Mesothelial cell of epicardium (in vitro differentiated cells): ENCODE results near the gene RAC3. TPM values are rescaled to one million over a fixed set of nuclear protein-coding genes. Genes with fewer than 3 reads are reported as not detected.

Experiments
- DNase-seq, 2 experiments: peaks; one replicate each; pipeline ENCODE4 v3.0.0; 2021; ENCODE audit warnings: low spot score in 2 of 2; ENCODE audit not compliant: unreplicated experiment in 2 of 2
- H3K27ac Mint-ChIP-seq: 2 replicates; pipeline ENCODE4 v1.8.0; 2021; ENCODE audit warnings: mixed read lengths
- H3K27me3 Mint-ChIP-seq: 2 replicates; pipeline ENCODE4 v1.8.0; 2021; ENCODE audit warnings: low read depth, mixed read lengths
- H3K36me3 Mint-ChIP-seq: 2 replicates; pipeline ENCODE4 v1.8.0; 2021; ENCODE audit warnings: mixed read lengths
- H3K4me1 Mint-ChIP-seq: 2 replicates; pipeline ENCODE4 v1.8.0; 2021; ENCODE audit warnings: mixed read lengths
- H3K4me3 Mint-ChIP-seq: 2 replicates; pipeline ENCODE4 v1.8.0; 2021; ENCODE audit warnings: mild to moderate bottlenecking, moderate library complexity, mixed read lengths
- H3K9me3 Mint-ChIP-seq: 2 replicates; pipeline ENCODE4 v1.8.0; 2021; ENCODE audit warnings: mixed read lengths
- CTCF ChIP-seq: fragments of 200-600 bp; sonication (generic); IDR thresholded peaks from one replicate; pipeline ENCODE4 v1.5.0; 2021; ENCODE audit warnings: antibody characterized with exemption; ENCODE audit not compliant: unreplicated experiment
- total RNA-seq: library from RNA; stranded (reverse); gene quantifications from 3 replicates; pipeline ENCODE4 v1.2.1, GENCODE V29; 2021

RAC3 gene
- total RNA-seq, 1 donor from 2014 or later = 34.6 TPM

- Mint-ChIP-seq H3K4me1 (peaks cover 6% of the 10 kb centered on the region), H3K36me3 (peaks cover 5% of the 10 kb centered on the region), H3K9me3 (no peaks in the 10 kb centered on the region), H3K4me3 (no peak overlapping the region), H3K27ac (no peak overlapping the region), H3K27me3 (no peaks in the 10 kb centered on the region)
- no peak for DNase-seq
- TF ChIP-seq CTCF = no peak
Measured at GRCh38 chr17:82056729-82057621, 25.5 kb downstream of the RAC3 start.

DNA sequence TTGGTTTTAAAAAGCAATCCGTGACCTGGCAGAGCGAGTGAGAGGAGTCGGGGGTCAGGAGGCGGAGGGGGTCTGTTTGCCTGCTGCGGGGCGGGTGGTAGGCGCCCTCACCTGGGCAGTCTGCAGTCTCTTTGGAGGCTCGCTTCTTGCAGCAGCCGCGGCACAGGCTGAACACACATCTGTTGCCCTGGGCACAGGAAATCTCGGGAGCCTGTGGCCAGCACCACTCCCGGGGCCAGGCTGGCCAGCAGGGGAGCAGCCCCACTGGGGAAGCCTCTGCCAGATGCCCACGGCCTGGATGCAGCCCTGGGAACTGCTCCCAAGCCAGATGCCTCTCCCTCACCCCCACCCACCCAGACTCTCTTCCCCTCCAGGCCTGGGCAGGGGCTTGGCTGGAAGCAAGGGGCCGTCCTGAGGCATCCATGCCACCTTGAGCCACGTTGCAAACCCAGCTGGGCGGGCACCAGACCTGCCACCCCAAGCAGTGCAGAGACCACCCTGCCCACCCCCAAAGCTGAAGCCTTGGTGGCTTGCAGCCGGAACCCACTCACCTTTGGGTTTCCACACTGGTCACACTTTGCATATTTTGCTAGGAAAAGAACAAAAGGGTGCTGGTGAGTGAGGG is 26.9 kb downstream of the RAC3 start:
- DNase-seq = no peak
- no peak overlapping the region for H3K4me3 Mint-ChIP-seq
- H3K27ac Mint-ChIP-seq = no peak overlapping the region

GRCh38 chr17:82058855-82059249 is 27.4 kb downstream of the RAC3 start:
- Mint-ChIP-seq H3K27me3 (no peaks in the 10 kb centered on the region), H3K4me1 (no peaks in the 10 kb centered on the region)

More for the DNA sequence above, 26.9 kb downstream of the RAC3 start:
- Mint-ChIP-seq H3K36me3 (peaks cover 5% of the 10 kb centered on the region), H3K4me1 (peaks cover 2% of the 10 kb centered on the region), H3K9me3 (no peaks in the 10 kb centered on the region), H3K27me3 (no peaks in the 10 kb centered on the region)
- TF ChIP-seq CTCF = no peak

DNA sequence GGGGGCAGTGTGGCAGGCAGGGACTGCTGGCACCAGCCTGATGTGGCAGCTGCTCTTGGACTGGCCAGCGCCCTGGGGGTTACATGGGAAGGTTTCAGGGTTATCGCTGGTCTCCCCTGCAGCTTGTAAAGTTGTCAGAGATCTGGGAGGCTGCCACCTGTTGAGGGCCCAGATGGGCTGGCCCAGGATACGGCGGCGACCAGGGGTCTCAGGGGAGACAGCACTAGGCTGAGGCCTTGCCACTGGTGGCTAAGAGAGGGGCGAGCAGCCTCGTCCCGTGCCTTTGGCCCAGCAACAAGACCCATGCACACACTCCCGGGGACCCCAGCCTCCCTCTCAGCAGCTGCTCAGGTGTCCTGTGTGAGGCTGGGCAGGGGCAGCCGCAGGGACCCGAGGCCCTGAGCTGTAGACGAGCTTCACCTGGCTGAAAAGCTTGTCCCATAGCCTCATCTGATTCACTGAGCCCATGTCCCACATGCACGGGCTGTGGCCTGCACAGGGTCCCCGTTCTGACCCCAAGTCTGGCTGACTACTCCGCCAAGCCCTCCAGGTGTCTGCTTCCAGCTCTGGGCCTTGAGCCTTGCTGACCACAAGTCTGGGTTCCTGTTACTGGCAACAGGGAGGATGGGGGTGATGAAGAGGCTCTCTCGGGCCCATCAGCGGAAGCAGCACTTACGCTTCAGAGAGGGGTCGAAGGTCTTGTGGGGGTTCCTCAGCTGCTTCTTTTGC is 28.0 kb downstream of the RAC3 start:
- H3K9me3 Mint-ChIP-seq = no peaks in the 10 kb centered on the region
- peaks cover 5% of the 10 kb centered on the region for H3K36me3 Mint-ChIP-seq
- H3K27ac Mint-ChIP-seq = no peak overlapping the region
- H3K4me1 Mint-ChIP-seq = no peaks in the 10 kb centered on the region
- H3K4me3 Mint-ChIP-seq = no peak overlapping the region
- DNase-seq = no peak
- H3K27me3 Mint-ChIP-seq = no peaks in the 10 kb centered on the region
- TF ChIP-seq CTCF = no peak

More at GRCh38 chr17:82058855-82059249, 27.4 kb downstream of the RAC3 start:
- no peak overlapping the region for H3K27ac Mint-ChIP-seq
- DNase-seq = no peak
- H3K9me3 Mint-ChIP-seq = no peaks in the 10 kb centered on the region
- peaks cover 5% of the 10 kb centered on the region for H3K36me3 Mint-ChIP-seq
- TF ChIP-seq CTCF = no peak
- no peak overlapping the region for H3K4me3 Mint-ChIP-seq

DNA sequence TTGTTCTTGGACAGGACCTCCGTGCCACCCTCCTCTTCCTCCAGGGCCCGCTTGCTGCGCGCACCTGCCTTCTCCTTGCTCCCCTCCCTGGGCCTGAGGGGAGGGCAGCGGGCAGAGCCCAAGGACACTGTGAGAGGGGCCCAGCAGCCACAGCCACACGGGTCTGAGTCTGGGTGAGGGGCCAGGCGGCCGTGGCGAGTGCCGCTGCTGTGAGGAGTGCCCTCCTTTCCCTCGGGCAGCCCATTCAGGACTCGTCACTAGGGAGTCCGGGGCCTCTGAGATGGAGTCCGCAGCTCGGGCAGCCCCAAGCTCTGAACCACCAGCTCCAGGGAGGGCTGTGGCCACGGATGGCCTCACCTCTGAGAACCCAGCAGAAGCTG is 28.5 kb downstream of the RAC3 start:
- DNase-seq = no peak
- peaks cover 5% of the 10 kb centered on the region for H3K36me3 Mint-ChIP-seq
- no peaks in the 10 kb centered on the region for H3K9me3 Mint-ChIP-seq
- H3K4me1 Mint-ChIP-seq = no peaks in the 10 kb centered on the region
- no peak overlapping the region for H3K27ac Mint-ChIP-seq
- TF ChIP-seq CTCF = no peak
- H3K27me3 Mint-ChIP-seq = no peaks in the 10 kb centered on the region
- no peak overlapping the region for H3K4me3 Mint-ChIP-seq
